NCI-H460 (cell line): ENCODE measurements around the gene BAHCC1. TPM values are rescaled to one million over a fixed set of nuclear protein-coding genes. Genes with fewer than 3 reads are reported as not detected.

ENCODE experiments used
- DNase-seq: peaks from one replicate; pipeline ENCODE4 v3.0.0-alpha.2; 2016; ENCODE audit warnings: low read depth; ENCODE audit errors: extremely low read depth
- total RNA-seq: library from RNA; depleted of rRNA; stranded (reverse); fragments of >200 nt; shearing (Covaris generic); gene quantifications from 2 replicates; pipeline ENCODE4 v1.2.3, GENCODE V29; 2014

The BAHCC1 gene
- total RNA-seq, 1 experiment from 2014 or later: 6.7 TPM

DNA sequence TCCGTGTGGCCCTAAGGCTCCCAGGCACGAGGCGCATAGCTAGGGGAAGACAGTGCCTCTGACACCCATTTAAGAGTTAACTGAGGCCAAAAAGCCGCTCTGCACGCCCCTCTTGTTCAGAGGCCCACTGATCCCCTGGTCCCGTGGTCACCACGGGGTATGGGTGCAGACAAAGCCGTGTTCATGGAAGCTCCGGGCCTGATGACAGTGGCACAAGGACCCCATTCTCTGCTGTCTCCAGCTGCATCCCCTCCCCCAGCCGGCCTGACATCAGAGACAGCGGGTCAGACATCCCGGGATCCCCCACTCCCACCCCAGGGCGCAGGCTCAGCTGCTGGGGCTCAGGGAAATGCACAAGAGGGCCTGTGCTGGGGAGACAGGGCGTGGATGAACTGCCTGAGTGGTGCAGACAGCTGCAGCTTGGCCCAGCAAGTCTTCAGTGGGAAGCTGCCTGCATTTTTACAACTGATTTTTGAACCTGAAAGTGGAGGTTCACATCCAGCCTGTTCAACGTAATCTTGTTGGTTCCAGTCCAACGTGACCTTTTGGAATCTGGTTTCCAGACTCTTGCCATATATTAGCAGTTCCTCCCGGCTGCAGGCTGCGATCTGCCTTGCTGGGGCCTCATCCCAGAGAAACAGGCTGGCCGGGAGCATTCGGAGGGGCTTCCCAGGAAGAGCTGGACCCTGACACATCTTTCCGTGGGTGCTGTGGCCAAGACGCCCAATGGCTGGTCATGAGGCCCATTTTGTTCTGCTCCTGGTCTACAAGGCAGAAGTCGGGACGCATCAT lies 9.7 kb upstream of the BAHCC1 start:
- DNase-seq: no peak

DNA sequence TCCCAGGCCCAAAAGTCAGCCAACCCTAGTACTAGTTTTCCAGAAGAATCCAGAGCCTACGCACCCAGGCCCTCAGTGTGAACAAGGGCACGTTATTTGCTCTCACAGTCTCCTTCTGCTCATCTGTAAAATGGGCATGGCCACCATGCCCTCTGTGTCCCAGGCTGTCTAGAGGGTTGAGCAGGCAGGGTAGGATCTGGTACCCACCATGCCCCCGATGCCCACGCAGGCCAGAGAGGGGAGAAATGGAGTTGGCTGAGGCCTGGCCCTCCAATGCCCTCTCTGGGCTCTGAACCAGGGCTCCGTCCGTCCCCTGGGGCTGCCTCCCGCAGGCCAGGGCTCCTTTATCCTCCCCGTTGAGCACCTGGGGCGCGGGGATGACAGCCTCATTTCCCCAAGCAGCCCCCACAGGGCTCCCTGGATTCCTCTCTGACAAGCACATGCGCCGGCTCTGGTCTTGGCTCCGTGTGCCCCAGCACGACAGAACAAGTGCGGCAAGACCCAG lies 9.1 kb upstream of the BAHCC1 start:
- no peak for DNase-seq

DNA sequence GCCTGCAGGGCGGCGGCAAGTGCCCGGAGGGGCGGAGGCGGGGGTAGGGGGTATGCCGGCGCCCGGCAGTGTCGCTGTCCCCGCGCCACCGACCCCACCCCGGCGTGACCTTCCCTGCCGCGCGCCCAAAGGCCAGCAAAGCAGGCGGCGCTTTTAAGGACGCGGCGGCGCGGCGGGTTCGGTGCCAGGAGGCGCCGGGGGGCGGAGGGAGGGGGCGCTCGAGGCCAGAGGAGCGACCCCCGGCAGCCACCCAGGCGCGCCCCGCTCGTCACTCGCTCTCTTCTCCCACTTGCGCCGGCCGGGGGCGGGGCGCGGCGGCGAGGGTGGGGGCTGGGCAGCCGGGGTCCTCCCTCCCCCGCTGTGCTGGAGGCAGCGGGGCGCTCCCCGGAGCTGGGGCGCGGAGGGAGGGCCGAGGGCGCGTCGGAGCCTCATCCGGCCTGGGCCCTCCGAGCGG lies 8.6 kb upstream of the BAHCC1 start:
- DNase-seq: no peak

- DNase-seq: no peak
These were observed 7.9 kb upstream of the BAHCC1 start for GRCh38 chr17:81387100-81388090.

- DNase-seq: no peak
These were observed 7.1 kb upstream of the BAHCC1 start for GRCh38 chr17:81388091-81388611.

DNA sequence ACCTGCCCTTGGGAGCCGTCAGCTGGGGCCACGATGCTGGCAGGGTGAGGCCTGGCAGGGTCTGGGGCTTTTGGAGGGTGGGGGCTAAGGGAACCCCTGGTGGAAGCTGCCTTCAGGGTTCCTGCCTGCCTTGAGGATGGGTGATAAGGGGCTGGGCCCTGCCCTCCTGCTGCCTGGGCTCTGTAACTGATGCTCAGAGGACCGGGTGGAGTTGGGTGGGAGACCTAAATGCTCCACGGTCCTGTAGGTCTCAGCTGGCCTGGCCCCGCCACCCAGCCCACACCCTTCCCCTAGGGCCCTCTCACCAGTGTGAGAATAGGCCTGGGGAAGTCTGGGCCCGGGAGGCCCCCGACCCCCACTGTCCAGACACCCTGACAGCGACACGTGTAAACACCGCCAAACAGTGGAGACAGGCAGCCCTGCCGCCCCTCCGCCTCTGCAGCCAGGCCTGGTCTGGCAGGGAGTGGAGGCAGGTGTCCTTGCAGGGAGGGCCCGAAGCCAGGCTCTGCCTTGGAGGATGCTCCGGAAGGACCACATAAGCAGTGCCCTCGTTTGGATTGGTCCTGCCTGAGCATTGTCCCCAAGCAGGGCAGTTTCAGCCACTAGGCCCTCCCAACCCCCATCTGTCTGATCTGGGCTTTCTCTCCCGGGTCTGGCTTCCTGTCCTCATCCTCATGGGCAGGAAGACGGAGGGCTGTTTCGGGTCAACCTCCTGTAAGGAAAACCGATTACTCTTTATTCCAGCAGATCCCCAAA lies 6.5 kb upstream of the BAHCC1 start:
- DNase-seq: no peak

DNA sequence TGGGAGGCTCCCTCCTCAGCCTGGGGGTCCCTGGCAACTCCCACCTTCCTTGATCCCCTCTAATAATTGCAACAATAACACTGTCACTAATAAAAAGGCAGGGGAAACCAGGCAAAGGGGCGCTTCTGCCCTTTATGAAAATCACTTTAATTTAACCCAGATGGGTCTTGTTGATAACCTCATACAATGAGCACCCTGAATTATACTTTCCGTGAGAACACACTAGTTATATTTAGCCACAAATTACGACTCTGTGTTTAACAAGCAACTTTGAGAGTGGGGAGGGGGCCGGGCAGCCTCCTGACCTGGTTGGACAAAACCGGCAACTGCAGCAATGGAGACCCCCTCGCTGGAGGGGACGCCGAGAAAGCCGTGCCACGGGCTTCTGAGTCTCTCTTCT lies 5.7 kb upstream of the BAHCC1 start:
- no peak for DNase-seq

GRCh38 chr17:81390029-81390872 lies 5.0 kb upstream of the BAHCC1 start:
- no peak for DNase-seq

DNA sequence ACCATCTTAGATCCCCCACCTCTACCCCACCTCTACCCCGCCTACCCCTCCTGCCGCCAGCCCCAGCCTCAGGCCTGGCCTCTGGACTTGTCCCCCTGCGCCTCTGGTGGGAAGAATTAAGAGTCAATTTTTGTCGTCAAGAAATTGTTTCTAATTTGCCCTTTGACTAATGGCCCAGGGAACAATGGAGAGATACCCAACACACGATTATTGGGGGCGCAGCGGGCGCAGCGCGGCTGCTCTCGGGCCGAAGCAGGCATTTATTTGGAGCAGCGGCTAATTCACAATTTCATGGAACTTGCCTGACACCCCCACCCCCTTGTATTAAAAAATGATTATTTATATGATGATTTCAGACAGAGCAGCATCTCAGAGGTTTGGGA lies 4.4 kb upstream of the BAHCC1 start:
- DNase-seq: no peak

DNA sequence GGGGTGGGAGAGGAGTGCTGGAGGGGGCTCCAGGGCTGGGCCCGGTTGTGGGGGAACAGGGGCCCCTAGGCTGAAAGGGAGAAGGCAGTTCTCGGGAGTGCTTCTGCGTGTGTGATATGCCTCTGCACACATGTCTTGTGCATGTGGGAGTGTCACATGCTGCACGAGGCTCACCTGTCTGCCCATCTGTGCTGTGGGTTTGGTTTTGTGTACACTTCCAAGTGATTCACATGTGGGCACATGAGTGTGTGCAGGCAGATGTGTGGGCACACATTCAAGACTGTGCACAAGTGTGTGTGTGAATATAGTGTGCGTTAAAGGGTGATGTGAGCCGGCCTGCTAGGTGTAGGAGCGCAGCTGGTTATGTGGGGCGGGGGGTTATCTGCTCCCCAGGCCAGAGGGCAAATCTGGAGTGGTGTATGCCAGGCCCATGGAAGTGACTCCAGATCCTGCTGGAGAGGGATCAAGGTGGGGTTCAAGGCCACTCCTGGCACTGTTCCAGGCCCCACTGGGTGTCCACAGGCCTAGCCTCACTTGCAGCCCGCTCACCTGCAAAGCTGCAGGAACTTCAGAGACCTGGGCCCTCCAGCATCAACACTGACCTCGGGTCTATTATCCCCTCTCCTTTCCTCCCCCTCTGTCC lies 3.8 kb upstream of the BAHCC1 start:
- DNase-seq: no peak

DNA sequence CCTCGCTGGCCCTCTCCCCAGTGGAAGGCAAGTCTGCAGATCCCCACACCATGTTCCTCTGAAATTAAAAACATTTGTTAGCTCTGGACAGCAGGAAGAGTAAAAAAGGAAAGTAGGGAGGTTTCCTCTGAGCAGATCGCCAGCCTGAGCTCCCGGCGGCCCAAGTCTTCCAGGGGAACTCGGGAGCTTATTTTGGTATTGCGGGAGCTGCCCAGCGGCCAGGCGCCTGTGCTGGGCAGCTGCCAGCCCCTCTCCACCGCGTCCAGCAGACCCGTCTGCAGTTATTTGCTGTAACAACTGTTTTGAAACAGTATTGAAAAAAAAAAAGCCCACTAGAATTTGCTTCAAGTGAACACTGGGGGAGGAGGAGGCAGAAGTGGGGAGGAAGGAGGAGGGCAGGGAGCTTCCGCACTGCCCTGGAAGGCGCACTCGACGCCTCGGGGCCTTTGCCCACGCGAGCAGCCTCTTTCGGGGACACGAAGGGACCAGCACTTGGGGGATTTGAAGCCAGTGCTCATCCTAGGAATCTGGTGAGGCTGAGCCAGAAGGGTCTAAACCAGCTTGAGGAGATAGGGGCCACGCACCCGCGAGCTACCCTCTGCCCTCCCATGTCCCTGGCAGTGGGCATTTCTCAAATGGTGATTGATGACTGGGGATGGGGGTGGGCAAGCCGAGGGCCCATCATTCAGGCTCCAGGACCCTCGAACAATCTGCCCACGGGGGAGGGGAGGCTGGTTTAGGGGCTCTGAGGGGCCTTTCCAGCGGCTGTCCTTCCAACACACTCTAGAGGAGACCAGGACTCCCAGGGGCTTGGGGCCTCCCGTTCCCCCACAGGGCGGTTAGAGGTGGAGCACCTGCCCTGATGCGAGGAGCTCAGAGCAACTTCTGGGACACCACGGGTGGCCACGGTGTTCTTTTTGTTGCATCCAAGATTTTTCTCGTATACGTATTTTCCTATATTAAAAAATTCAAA lies 3.0 kb upstream of the BAHCC1 start:
- no peak for DNase-seq

DNA sequence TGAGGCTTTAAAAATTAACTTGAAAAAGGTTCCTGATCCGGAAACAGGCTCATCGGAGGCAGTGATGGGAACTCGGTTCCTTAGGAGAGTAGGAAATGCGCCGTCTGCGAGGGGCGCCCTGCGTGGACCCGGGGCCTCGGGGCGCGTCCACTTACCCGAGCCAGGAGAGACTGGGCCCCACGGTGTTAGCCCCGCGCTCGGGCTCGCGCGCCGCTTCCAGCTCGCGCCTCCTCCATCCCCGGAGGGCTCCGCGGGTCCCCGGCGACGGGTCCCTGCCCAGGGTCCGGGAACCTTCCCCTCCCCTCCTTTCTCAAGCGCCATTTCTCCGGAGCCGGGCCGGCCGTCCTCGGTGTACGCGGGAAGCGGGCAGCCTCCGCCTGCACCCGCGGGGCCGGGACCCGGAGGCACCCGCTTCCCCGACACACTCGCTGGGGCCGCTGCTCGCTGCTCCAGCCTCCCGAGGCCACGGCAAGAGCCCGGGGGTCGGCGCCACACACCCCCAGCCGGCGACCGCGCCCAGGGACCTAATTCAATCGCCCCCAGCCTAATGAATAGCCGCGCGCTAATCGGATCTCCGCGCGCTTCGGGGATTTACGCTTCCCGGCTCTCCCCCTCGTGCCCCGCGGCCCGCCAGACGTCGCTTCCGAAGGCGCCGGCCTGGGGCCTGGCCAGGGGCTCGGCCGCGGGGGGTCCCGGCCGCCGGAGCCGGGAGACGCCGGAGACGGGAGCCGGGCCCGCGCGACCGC lies 2.2 kb upstream of the BAHCC1 start:
- no peak for DNase-seq

DNA sequence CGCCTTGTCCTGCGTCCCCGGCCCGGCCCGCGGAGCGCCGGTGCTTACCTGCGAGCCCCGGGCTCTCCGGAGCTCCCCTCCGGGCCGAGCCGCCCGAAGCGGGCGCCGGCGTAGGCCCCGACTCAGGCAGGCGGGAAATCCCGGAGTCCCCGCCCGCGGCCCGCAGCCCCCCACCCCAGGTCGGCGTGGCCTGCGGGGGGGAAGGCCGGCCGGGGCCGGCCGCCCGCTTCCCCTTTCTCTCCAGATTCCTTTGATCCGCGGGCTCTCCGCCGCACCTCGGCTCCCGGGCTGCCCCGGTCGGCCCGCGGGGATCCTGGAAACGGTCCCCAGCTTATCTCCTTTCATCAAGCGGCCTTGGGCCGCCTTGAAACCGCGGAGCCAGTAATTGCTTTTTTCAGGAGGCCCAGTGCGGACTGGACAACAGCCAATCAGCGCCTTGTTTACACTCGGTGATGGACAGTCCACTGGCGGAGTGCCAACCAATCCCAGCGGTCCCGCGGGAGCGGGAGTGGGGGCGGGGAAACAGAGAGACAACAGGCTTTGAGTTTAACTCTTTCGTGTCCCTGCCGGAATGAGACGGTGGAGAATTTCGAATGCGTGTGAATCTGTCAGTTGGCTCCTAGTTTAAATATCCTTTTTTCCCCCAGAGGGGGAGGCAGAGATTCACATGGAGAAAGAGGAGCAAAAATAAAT lies 1.4 kb upstream of the BAHCC1 start:
- peak; percentile 100 for DNase-seq

DNA sequence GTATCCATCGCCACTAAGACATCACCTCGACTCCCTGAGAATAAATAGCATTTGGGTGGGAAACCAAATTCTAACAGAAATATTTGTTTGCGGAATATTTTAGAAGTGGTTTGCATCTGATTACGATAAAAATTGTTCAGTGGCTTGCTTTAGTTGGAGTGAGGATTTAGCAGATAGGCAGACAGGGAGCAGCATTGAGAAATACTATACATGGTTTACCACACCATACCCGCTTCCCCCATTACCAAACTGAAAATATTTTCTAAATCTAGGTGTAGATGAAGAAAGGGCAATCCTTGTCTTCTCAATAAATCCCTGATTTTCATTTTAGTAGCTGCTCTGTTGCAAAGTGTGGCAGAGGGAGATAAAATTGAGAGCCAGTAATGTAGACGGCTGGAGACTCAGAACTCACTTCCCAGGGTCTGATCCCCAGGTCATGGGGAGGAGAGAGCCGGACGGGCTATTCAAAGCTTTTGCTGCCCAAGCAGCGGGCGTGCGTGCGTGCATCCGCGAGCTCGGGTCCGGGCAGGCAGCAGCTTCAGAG lies 808 bp upstream of the BAHCC1 start:
- no peak for DNase-seq

GRCh38 chr17:81395600-81396277 lies 482 bp downstream of the BAHCC1 start:
- no peak for DNase-seq

DNA sequence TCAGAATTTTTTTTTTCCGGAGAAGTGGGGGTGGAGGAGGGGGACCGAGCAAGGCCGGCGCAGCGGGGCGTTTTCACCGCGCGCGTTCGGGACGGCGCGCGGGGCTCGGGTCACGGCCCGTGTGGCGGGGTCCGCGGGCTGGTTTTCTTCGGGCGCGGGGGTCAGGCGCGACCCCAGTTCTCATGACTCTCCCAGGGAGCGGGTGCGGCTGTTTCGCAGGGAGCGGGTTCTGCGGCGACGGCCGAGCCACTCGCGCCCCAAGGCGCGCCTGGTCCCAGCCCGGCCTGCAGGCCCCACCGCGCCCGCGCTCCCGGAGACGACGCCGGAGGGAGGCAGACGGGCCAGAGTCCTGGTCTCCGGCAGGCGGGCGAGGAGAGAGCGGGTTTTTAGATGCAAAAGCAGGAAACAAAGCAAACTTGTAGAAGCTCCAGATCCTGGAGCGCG lies 1.0 kb downstream of the BAHCC1 start:
- no peak for DNase-seq
